Choroid plexus epithelial cell (primary cell): ENCODE results near the gene SH3BP5L.

ENCODE experiments used
- DNase-seq: peaks from one replicate; pipeline ENCODE4 v3.0.0-alpha.2; 2010; ENCODE audit warnings: low read depth
- H3K4me3 ChIP-seq: 2 replicates; pipeline ENCODE4 v1.5.1; 2011; ENCODE audit warnings: low read depth, mild to moderate bottlenecking, control low read depth, low read length, moderate library complexity
- CTCF ChIP-seq: conservative IDR thresholded peaks from 2 replicates; pipeline ENCODE4 v1.5.1; 2011; ENCODE audit warnings: low read depth, mild to moderate bottlenecking, control low read depth, inconsistent platforms, low read length, moderate library complexity

Gene SH3BP5L

GRCh38 chr1:248815407-248816034 is 10.2 kb downstream of the SH3BP5L start:
- no peak for DNase-seq
- no peak for TF ChIP-seq CTCF
- no peak overlapping the region for H3K4me3 ChIP-seq

DNA sequence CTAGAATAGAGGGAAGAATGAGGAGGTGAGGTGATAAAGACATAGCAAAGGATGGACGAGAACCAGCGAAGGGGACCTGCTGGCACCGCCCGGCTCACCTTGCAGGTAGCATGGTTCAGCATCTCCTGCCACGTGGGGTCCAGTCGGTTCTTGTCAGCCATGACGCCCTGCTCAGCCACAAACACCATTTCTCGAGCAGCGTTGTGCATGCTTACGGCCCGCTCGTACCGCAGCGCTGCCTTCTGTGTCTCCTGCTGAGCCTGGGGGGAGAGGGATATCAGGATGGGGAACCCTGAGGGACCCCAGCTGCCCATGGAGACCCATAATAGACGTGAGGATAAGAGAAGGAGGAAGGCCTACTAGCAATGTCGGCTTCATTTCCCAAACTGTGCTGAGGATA is 11.4 kb downstream of the SH3BP5L start:
- DNase-seq = no peak
- TF ChIP-seq CTCF = no peak
- no peak overlapping the region for H3K4me3 ChIP-seq

- H3K4me3 ChIP-seq = no peak overlapping the region
- DNase-seq = no peak
- no peak for TF ChIP-seq CTCF
Measured at GRCh38 chr1:248813546-248813945, 12.2 kb downstream of the SH3BP5L start.

GRCh38 chr1:248812736-248813425 is 12.8 kb downstream of the SH3BP5L start:
- no peak for TF ChIP-seq CTCF
- DNase-seq = no peak
- no peak overlapping the region for H3K4me3 ChIP-seq

DNA sequence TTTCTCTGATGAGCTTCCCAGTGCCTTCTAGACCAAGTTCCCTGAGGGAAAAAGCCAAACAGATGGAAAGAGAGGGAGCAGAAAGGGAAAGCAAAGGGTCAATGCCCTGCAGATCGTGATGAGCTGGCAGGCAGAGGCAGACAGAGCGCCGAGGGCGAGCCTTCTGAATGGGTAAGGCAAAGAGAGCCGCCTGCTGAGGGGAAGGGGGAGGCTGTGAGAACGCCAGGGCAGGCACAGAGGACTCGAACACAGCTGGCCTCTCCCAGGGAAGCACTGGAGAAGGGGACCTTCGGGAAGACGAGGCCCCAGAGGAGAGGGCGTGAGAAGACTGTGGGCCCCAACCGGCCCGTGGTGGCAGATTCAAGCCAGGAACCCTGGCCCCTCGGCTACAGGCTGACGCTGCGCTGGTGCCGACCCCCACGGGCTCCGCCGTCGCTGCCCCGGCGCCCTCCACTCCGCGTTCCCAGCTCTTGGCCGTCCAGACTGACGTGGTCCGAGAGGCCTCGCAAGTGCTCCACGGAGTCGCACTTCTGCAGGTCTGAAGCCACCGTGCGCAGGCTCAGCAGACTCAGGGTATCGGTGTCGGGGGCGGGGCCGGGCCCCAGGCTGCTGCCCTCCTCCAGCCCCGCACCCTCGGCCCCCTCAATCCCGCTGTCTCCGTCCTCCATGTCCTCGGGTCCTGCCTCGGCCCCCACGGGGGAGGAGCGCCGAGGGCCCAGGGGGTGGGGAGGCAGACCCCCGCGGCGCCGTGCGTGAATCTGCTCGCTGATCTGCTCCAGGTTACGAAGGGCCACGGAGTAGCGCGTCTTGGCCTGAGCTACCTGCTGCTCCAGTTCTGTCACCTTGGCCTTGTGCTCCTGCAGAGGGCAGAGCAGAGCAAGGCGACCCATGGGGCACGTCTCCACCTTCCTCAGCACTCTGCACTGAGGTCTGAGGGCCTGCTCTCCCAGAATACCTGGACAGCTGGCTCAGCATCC is 13.9 kb downstream of the SH3BP5L start:
- H3K4me3 ChIP-seq = no peak overlapping the region
- no peak for DNase-seq
- peak; percentile 8 for TF ChIP-seq CTCF

GRCh38 chr1:248810727-248811513 is 14.8 kb downstream of the SH3BP5L start:
- no peak overlapping the region for H3K4me3 ChIP-seq
- TF ChIP-seq CTCF = no peak
- peak; percentile 20 for DNase-seq
